GM10847 (cell line): ENCODE results near the gene RIPOR2.

Experiments
- POLR2A ChIP-seq: IDR thresholded peaks from 2 replicates; pipeline ENCODE4 v1.6.1; 2011; ENCODE audit not compliant: insufficient read length; ENCODE audit errors: extremely low read depth

The RIPOR2 gene

DNA sequence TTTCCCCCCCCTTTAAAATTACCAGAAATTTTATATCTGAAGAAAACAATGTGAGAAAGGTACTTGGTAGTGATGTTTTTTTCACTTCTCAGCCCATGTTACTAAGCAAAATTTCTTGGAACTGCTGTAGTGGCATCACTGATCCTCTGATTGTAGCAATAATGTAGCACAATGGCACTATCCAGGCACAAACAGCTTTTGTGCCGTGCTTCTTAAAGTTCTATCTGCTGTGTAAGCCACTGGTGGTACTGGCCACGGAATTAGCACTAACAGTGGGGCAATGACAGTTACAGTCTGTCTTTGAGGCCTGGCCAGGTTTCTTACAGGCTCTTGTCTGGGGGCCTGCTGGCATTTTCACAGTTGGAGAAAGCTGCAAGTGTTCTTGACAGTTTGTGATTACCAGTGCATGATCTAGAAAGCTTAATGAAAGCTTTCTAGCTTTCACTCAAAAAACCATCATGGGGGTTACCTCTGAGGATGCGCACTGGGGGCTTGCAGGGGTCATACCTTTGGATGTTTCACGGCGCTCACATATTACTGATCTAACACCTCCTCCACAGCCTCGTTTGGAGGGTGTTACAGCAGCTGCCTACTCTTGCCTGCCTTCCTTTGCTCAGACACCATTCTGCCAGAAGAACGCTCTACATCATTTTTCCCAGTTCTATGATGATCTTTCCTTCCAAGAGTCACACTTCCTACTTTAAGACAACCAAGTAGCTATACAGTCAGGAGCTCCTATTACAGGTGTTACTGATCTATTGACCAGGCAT, 78.7 kb downstream of the RIPOR2 start:
- TF ChIP-seq POLR2A = no peak

DNA sequence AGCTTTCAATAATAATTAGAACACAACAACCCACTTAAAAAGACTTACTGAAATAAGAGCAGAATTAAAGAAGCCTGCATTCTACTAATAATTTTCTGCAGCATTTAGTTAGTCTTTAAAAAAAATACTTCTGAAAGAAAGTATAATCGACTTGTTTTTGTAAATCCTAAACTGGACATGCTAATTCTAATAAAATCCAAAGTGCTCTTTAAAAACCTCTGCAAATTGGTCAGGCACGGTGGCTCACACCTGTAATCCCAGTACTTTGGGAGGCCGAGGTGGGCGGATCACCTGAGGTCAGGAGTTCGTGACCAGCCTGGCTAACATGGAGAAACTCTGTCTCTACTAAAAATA, 79.5 kb downstream of the RIPOR2 start:
- TF ChIP-seq POLR2A = no peak

DNA sequence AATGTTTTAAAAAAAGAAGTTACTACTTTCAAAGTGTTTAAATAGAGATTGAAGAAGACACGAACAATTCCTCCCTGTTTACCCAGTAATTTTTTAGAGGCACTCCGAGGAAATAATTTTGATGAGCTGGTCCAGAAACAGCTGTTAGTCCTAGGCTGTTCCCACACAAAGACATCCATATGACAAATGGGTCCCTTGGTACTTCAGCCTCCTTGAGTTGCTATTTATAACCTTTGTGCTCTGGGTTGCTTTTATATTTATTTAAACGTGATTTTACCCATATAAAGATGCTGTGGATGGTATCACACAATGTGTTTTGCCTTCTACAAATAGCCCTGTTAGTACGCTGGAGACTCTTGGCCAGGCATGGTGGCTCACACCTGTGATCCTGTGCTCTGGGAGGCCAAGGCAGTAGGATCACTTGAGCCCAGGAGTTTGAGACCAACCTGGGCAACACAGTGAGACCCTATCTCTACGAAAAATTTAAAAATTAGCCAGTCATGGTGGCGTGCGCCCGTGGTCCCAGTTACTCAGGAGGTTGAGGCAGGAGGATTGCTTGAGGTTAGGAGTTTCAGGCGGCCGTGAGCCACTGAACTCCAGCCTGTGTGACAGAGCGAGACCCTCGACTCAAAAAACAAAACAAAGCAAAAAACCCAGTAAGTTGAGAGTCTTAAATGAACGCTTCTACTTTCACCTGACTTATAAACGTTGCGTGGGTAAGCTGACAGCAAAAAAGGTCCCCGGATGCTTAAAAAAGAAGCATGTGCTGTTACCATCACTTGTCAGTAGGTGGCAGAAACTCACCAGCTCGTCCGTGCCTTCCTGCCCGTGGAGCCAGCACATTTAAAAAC, 80.1 kb downstream of the RIPOR2 start:
- no peak for TF ChIP-seq POLR2A

DNA sequence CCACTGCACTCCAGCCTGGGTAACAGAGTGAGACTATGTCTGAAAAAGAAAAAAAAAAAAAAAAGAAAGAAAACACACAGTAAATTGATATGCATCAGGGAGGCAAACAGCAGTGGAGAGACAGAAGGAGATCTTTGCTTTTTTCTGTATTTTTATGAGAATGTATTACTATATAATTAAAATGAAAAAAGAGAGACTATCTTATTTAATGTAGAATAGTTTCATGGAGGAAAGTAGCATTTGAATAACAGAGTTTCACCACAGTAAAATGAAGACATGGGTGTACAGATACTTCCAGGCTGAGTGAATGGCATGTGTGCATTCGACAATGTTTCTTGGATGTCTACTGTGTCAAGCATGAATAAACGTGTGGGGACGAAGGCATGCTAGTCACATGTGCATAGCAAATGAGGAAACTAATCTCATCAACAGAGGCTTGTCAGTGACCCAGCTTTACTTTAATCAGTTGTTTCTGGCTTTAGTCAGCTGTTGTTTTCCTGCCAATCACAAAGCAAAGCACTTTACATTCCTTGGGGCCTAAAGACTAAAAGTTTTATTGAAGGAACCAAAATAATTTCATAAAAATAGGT, 81.6 kb downstream of the RIPOR2 start:
- TF ChIP-seq POLR2A = no peak

DNA sequence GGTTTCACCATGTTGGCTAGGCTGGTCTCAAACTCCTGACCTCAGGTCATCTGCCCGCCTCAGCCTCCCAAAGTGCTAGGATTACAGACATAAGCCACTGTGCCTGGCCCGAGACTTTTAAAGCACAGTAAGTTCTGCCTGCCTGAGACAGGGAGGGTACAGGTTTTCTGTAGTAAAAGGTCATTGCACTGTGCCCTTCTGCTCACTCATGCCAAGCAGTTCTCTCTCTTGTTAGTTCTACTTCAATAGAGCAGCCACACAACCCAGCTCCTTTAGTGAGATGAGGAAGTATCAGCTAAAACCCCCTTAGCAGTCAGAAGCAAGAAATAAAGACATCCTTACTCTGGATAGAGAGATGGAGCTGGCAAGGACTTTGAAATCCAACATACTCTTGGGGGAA, 84.7 kb downstream of the RIPOR2 start:
- no peak for TF ChIP-seq POLR2A

DNA sequence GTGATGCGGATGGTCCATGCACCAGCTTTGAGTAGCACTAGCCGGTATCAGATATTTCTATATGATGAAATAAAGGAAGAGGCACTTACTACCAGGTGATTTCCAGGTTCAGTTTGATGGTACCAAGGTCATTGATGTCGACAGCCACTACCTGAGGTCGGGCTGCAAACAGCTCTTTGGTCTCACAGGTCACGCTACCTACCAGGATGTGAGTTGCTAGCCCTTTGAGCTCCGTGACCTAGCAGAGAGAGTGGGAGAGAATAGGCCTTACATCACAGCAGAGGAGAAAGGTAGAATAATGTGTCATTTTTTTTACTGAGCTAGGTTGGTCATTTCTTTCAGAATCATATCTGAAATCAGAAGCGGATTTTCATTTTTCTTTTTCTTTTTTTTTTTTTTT, 86.0 kb downstream of the RIPOR2 start:
- TF ChIP-seq POLR2A = no peak

DNA sequence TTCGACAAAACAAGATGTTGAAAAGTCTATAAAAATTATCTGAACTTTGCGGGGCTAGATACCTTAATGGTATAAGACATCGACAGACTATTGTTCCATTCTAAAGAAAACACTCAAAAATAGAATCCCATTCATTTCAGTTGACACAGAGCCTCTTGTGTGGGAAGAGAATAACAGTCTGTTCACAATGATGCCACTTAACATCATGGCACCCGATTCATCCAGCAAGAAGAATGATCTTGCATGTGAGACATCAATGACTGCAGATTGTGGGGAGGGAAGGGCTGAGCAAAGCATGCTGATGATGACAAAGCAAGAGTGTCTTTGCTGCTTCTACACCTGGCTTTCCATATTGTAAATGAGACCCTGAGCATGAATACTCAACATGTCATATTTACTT, 87.3 kb downstream of the RIPOR2 start:
- no peak for TF ChIP-seq POLR2A

DNA sequence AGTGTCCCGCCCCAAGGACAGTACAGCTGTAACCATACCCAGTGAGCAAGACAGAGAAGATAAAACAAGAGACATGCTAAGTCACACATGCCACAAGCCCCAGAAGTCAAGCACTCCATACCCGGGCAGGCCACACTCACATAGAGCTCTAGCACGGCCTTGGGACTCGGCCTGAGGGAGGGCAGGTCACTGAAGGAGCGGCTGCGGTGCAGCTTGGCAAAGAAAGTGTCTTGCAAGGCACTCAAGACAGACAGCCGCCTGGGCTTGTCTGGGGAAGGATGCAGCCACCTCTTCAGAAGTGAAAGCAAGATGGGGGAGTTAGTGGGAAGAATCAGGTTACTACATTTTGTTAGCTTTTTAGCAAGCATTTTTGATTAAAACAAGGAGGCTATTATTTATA, 88.4 kb downstream of the RIPOR2 start:
- no peak for TF ChIP-seq POLR2A

DNA sequence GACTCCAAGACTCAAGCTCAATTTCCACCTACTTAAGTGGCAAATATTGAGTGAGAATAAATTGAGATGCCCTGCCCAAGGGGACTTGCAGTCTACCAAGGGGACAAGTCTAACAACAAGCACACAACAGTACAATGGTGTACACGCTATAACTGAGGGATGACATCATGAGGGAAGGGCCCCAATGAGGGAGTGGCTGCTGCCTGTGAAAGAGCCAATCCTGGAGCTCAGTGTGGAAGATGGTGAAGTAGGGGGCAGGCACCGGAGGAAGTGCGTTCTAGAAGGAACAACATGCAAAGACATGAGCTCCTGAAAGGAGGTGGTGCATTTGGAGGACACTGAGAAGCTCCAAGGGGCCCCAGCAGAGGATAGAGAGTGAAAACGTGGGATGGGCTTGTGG, 90.2 kb downstream of the RIPOR2 start:
- no peak for TF ChIP-seq POLR2A

DNA sequence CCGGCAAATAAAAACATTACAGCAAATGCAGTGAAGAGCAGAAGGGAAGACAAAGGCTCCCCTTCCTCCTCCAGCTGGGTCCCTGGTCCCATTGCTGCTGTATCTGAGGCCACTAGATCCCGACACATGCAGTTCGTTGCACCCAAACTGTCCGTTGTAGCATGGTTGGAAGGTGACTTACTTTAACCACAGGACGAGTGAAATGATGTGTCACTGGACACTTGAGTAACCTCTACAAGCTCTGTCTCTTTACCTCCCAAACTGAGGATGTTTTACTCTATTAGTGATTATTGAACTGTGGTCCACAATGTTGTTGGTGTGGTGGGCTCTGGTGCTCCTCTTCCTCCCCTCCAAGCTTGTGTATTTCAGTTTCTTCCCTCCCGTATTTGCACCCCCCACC, 90.9 kb downstream of the RIPOR2 start:
- no peak for TF ChIP-seq POLR2A

DNA sequence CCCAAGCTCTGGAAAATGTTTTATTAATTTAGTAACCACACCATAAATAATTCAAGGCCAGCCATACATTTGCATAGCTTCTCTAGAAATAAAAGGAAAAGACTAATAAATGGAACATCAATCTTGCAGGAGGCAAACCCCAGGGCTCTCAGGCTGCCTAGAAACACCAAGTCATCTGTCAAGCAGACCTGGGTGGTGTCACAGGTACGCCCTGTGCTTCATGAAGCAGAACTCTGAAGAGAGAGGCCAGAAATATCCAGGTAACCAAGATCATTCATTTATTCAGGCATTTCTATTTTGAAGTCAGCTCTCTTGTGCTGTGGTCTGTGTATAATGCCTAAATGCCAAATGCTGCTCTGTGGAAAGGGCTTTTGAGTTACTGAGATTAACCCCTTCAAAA, 91.7 kb downstream of the RIPOR2 start:
- no peak for TF ChIP-seq POLR2A

DNA sequence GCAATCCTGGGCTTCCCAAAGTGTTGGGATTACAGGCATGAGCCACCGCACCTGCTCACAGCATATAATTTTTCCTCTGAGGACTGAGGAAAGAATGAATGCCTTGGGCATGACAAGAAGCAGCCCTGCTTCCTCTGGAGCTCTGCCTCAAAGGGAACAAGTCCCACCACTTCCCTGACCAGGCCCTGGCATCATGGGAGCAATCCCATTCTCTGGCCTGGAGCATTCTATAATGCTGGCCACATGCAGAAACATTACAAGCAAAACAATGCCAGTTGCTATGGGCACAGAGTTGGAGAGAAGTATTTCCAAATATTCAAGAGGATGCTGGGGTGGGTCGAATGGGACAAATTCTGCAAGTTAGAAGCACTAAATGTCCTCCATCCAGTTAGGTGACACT, 95.6 kb downstream of the RIPOR2 start:
- TF ChIP-seq POLR2A = no peak

DNA sequence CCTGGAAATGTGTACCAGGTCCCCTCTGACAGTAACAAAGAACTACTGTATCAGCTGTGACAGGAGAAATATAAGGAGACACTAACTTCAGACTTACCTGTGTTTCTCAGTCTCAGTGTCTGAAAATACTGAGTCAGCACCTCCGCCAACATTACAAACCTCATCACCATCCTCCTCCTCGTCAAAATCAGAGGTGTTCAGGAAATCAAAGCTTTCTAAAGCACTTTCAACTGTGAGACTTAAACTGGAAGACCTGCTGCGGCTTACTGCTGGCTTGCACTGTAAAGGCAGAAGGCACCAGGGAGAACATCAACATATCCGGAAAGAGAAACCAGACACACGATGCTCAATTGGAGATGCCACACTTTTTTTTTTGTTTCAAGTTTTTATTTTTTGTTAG, 96.8 kb downstream of the RIPOR2 start:
- no peak for TF ChIP-seq POLR2A

DNA sequence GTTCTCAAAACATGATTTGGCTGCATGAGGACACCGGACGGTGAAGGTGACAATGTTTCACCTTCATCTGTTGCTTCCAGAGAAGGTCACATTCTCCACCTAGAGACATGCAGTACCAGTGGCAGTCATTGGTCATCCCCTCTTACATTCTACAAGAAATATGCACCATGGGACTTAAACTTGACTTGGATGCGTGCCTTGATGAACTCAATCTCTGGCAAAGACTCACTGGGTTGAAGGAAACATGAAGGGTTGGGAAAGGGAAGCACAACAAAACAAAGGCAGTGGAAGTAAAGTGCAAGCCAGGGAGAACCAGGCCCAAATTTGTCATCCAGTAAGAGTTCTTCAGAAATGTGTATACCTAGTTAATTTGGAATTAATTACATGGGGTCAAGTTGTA, 97.7 kb downstream of the RIPOR2 start:
- no peak for TF ChIP-seq POLR2A

DNA sequence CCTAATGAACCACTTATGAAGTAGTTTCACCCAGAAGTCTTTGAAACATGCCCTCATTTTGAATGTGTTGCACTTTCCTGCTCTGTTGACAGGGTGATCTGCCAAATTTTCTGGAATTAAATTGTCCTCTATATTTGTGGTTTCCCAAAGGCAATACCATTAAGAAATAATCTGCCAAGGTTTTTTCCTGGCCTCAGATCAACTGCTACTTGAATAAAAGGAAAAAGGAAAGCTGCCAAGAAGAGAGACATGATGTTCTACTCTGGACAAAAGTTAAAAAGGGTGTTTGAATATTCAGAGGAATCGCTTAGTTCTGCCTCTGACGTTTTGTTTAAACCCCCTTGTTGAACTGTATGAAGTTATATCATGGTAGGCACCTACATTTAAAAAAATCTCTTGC, 99.7 kb downstream of the RIPOR2 start:
- no peak for TF ChIP-seq POLR2A

DNA sequence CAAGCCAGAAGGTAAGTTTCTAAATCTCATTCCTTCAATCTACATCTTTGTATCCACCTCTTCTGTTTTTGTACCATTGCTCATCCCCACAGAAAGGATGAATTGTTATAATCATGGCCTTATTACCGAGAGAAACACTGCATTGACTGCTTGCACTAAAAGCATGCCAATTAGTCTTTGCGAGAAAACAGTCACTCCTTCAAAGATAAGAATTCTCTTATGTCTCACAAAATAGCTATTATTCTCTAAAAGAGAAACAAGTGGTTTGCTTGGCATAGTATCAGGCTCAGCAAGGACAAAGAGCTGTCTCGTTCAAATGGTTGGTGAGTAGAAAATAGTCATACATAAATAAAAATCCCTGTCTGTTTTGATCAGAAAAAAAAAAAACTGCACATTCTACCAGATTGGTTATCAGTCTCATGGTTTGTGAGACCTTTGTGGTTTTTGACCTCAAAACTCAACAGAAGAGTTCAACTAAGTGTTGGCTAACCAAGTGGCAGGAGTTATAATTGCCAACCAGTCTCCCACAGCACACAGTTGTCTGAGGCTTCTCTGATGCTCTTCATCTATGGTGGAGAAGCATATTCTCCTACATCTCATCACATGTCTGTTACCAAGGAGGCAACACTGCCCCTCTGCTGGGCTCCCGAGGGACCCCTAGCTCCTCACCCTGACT, 101.9 kb downstream of the RIPOR2 start:
- TF ChIP-seq POLR2A = no peak
